ENCODE data around the gene KRT33B.

Gene KRT33B

DNA sequence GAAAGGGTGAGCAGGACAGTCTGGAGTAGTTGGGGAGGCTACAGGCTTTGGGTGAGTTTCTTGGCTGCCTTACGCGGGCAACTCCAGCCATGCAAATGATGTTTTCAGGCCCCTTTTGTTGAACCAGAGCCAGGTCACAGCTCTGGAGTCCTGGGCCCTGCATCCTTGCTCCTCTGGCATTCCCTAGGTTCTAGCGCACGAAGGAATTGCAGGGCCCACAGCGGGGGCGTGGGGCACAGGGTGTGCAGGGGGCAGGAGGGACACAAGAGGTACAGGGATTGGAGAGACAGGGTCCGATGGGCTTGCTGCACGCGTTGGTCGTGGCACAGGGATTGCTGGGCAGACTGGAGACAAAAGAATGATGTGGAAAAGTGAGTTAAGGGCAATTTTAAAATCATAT lies 24.2 kb upstream of the KRT33B start:
- ChIA-PET CTCF (no interaction called here), POLR2A (no interaction called here)
- Histone ChIP-seq H3K9me3 (ENCODE audit: control extremely low read depth in 1 of 5, control insufficient read depth in 4 of 5, insufficient read depth in 2 of 5, low read depth in 1 of 5, low read length in 4 of 5) (no peaks in the 10 kb centered on the region), H3K27me3 (replicated peaks in 2 of 5; ENCODE audit: control insufficient read depth in 4 of 5, insufficient read depth in 5 of 5, low read length in 4 of 5) (peaks cover 0 to 12% (median 2%) of the 10 kb centered on the region in 5 experiments), H3K36me3 (ENCODE audit: control insufficient read depth in 4 of 4, insufficient read depth in 4 of 4, low read length in 3 of 4) (no peaks in the 10 kb centered on the region), H3K4me1 (ENCODE audit: control extremely low read depth in 1 of 4, control insufficient read depth in 4 of 4, insufficient read depth in 4 of 4, low read length in 3 of 4) (no peaks in the 10 kb centered on the region), H3K4me3 (ENCODE audit: control insufficient read depth in 1 of 7, extremely low read depth in 1 of 7, insufficient read depth in 4 of 7, low read depth in 2 of 7, low read length in 6 of 7) (no peak overlapping the region), H3K27ac (ENCODE audit: insufficient read depth in 1 of 2, low read depth in 1 of 2, low read length in 2 of 2, poor library complexity in 1 of 2, severe bottlenecking in 2 of 2) (no peak overlapping the region)
- DNase-seq: no peak
- WGBS (ENCODE audit: insufficient coverage): 88% methylated on average over 9 of the region's 10 CpGs

DNA sequence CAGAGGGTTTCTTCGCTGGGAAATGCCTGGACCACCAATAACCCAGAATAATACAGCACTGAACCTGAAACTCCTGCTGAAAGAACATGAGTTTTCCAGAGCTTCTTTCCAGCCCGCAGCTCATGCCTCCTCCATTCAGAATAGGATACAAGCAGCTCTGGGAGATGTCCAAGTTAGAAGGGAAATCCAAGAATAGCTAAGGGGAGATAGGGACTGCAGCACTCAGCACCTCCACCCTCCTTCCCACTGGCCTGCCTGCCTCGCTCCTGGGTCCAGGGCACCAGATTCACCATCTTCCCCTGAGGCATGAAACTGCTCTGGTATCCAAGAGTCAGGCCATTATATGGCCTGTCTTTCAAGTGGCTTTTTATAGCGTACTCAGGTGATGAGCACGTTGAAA lies 23.7 kb upstream of the KRT33B start:
- 93% methylated on average over 3 of the region's 5 CpGs for WGBS (ENCODE audit: insufficient coverage)
- Histone ChIP-seq H3K9me3 (ENCODE audit: control extremely low read depth in 1 of 5, control insufficient read depth in 4 of 5, insufficient read depth in 2 of 5, low read depth in 1 of 5, low read length in 4 of 5) (no peaks in the 10 kb centered on the region), H3K4me1 (ENCODE audit: control extremely low read depth in 1 of 4, control insufficient read depth in 4 of 4, insufficient read depth in 4 of 4, low read length in 3 of 4) (no peaks in the 10 kb centered on the region), H3K27ac (ENCODE audit: insufficient read depth in 1 of 2, low read depth in 1 of 2, low read length in 2 of 2, poor library complexity in 1 of 2, severe bottlenecking in 2 of 2) (no peak overlapping the region), H3K36me3 (ENCODE audit: control insufficient read depth in 4 of 4, insufficient read depth in 4 of 4, low read length in 3 of 4) (no peaks in the 10 kb centered on the region), H3K27me3 (replicated peaks in 2 of 5; ENCODE audit: control insufficient read depth in 4 of 5, insufficient read depth in 5 of 5, low read length in 4 of 5) (peaks cover 0 to 12% (median 2%) of the 10 kb centered on the region in 5 experiments), H3K4me3 (ENCODE audit: control insufficient read depth in 1 of 7, extremely low read depth in 1 of 7, insufficient read depth in 4 of 7, low read depth in 2 of 7, low read length in 6 of 7) (no peak overlapping the region)
- DNase-seq: no peak
- POLR2A ChIA-PET: no interaction called here
- CTCF ChIA-PET: no interaction called here

DNA sequence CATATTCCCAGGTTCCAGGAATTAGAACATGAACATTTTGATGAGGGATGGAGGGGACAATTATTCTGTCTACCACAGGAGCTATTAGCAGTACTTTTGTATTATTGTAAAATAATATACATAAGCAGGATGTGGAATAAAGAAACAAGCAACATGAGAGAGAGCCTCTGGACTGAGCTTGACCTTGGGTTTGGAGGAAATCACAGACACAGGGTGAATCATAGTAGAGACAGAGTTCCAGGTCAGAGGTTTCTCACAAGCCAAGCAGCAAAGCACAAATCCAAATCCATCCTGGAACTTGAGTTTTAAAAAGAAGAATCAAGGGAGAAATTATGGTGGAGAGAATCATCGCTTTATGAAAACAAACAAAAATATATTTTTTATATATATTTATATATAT lies 22.7 kb upstream of the KRT33B start:
- H3K27me3 ChIP-seq (replicated peaks in 2 of 5; ENCODE audit: control insufficient read depth in 4 of 5, insufficient read depth in 5 of 5, low read length in 4 of 5): peaks cover 0 to 12% (median 0%) of the 10 kb centered on the region in 5 experiments
- H3K27ac ChIP-seq (ENCODE audit: insufficient read depth in 1 of 2, low read depth in 1 of 2, low read length in 2 of 2, poor library complexity in 1 of 2, severe bottlenecking in 2 of 2): no peak overlapping the region
- no peaks in the 10 kb centered on the region for H3K36me3 ChIP-seq (ENCODE audit: control insufficient read depth in 4 of 4, insufficient read depth in 4 of 4, low read length in 3 of 4)
- H3K4me3 ChIP-seq (ENCODE audit: control insufficient read depth in 1 of 7, extremely low read depth in 1 of 7, insufficient read depth in 4 of 7, low read depth in 2 of 7, low read length in 6 of 7): no peak overlapping the region
- DNase-seq: no peak
- no CpG with 5 or more reads among the region's 1 CpG for WGBS (ENCODE audit: insufficient coverage)
- ChIA-PET POLR2A (no interaction called here), CTCF (no interaction called here)
- peaks cover 0 to 6% (median 3%) of the 10 kb centered on the region in 5 experiments for H3K9me3 ChIP-seq (ENCODE audit: control extremely low read depth in 1 of 5, control insufficient read depth in 4 of 5, insufficient read depth in 2 of 5, low read depth in 1 of 5, low read length in 4 of 5)
- no peaks in the 10 kb centered on the region for H3K4me1 ChIP-seq (ENCODE audit: control extremely low read depth in 1 of 4, control insufficient read depth in 4 of 4, insufficient read depth in 4 of 4, low read length in 3 of 4)

DNA sequence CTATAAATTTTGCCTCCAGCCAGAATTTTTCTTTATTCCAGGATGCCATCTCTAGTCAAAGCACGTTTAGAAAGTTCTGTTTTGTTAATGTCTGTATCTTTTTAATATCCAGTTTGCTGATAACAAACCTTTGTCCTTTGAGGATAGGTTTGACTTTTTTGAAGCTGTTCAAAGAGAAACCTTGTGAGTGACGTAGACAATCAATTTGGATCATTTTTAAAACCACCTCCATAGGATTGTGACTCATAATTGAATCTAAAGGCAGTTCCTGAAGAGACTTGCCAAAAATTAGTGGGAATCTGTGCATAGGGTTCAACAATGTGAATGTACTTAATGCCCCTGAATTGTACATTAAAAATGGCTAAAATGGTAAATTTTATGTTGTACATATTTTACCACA lies 21.9 kb upstream of the KRT33B start:
- no peak for DNase-seq
- WGBS (ENCODE audit: insufficient coverage): no CpG with 5 or more reads among the region's 2 CpGs
- Histone ChIP-seq H3K4me1 (ENCODE audit: control extremely low read depth in 1 of 4, control insufficient read depth in 4 of 4, insufficient read depth in 4 of 4, low read length in 3 of 4) (no peaks in the 10 kb centered on the region), H3K27me3 (replicated peaks in 2 of 5; ENCODE audit: control insufficient read depth in 4 of 5, insufficient read depth in 5 of 5, low read length in 4 of 5) (peaks cover 0 to 12% (median 0%) of the 10 kb centered on the region in 5 experiments), H3K4me3 (ENCODE audit: control insufficient read depth in 1 of 7, extremely low read depth in 1 of 7, insufficient read depth in 4 of 7, low read depth in 2 of 7, low read length in 6 of 7) (no peak overlapping the region), H3K9me3 (ENCODE audit: control extremely low read depth in 1 of 5, control insufficient read depth in 4 of 5, insufficient read depth in 2 of 5, low read depth in 1 of 5, low read length in 4 of 5) (peaks cover 0 to 10% (median 3%) of the 10 kb centered on the region in 5 experiments), H3K36me3 (ENCODE audit: control insufficient read depth in 4 of 4, insufficient read depth in 4 of 4, low read length in 3 of 4) (no peaks in the 10 kb centered on the region), H3K27ac (ENCODE audit: insufficient read depth in 1 of 2, low read depth in 1 of 2, low read length in 2 of 2, poor library complexity in 1 of 2, severe bottlenecking in 2 of 2) (no peak overlapping the region)
- ChIA-PET POLR2A (no interaction called here), CTCF (no interaction called here)

DNA sequence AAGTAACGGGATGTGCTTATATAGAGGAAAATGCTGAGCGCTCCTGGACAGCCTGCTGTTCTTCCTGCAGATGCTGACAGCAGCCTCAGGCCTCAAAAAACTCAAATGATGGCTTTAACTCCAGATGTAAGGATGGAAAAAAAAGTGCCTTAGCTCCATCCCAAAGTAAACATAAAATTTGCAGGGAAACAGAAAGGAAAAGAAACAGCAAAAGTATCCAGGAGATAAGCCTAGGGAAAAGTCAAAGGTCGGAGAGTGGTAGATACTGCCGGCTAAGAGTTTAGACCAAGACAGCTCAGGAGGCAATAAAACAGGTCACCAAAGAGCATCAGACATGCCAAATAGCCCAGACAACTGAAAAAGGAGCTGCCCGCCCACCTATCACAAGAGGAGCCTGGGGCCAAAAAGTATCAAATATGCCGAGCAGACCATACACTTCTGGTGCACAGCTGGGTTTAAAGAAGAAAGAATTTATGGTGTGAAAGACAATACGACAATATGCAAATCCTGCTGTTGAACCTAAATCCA lies 20.9 kb upstream of the KRT33B start:
- Histone ChIP-seq H3K4me1 (ENCODE audit: control extremely low read depth in 1 of 4, control insufficient read depth in 4 of 4, insufficient read depth in 4 of 4, low read length in 3 of 4) (no peaks in the 10 kb centered on the region), H3K4me3 (ENCODE audit: control insufficient read depth in 1 of 7, extremely low read depth in 1 of 7, insufficient read depth in 4 of 7, low read depth in 2 of 7, low read length in 6 of 7) (no peak overlapping the region), H3K36me3 (ENCODE audit: control insufficient read depth in 4 of 4, insufficient read depth in 4 of 4, low read length in 3 of 4) (no peaks in the 10 kb centered on the region), H3K9me3 (ENCODE audit: control extremely low read depth in 1 of 5, control insufficient read depth in 4 of 5, insufficient read depth in 2 of 5, low read depth in 1 of 5, low read length in 4 of 5) (peaks cover 0 to 16% (median 3%) of the 10 kb centered on the region in 5 experiments), H3K27me3 (replicated peaks in 2 of 5; ENCODE audit: control insufficient read depth in 4 of 5, insufficient read depth in 5 of 5, low read length in 4 of 5) (peaks cover 0 to 9% (median 0%) of the 10 kb centered on the region in 5 experiments), H3K27ac (ENCODE audit: insufficient read depth in 1 of 2, low read depth in 1 of 2, low read length in 2 of 2, poor library complexity in 1 of 2, severe bottlenecking in 2 of 2) (no peak overlapping the region)
- ChIA-PET POLR2A (no interaction called here), CTCF (no interaction called here)
- DNase-seq: no peak
- WGBS (ENCODE audit: insufficient coverage): 69% methylated on average over 5 of the region's 7 CpGs

DNA sequence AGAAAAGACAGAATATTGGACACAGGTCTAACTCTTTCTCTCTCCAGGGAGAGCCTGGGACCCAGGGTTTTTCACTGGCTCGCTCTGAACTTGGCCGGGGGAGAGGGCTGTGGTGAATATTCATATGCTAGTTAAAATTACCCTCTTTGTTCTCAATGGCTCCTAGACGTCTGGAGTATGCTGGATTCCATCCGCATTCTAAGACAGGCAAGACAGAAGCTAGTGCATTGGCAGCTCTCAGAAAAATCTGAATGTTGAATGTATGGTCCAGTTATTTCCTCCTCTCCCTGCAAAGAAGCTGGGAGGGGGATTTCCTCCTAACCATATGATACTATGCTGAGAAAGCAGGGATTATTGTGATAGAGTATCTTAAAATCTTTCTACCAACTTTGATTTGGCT lies 18.1 kb upstream of the KRT33B start:
- Histone ChIP-seq H3K27ac (ENCODE audit: insufficient read depth in 1 of 2, low read depth in 1 of 2, low read length in 2 of 2, poor library complexity in 1 of 2, severe bottlenecking in 2 of 2) (no peak overlapping the region), H3K27me3 (replicated peaks in 2 of 5; ENCODE audit: control insufficient read depth in 4 of 5, insufficient read depth in 5 of 5, low read length in 4 of 5) (peaks cover 0 to 9% (median 2%) of the 10 kb centered on the region in 5 experiments), H3K4me1 (ENCODE audit: control extremely low read depth in 1 of 4, control insufficient read depth in 4 of 4, insufficient read depth in 4 of 4, low read length in 3 of 4) (no peaks in the 10 kb centered on the region), H3K9me3 (ENCODE audit: control extremely low read depth in 1 of 5, control insufficient read depth in 4 of 5, insufficient read depth in 2 of 5, low read depth in 1 of 5, low read length in 4 of 5) (peaks cover 0 to 16% (median 3%) of the 10 kb centered on the region in 5 experiments), H3K36me3 (ENCODE audit: control insufficient read depth in 4 of 4, insufficient read depth in 4 of 4, low read length in 3 of 4) (no peaks in the 10 kb centered on the region), H3K4me3 (ENCODE audit: control insufficient read depth in 1 of 7, extremely low read depth in 1 of 7, insufficient read depth in 4 of 7, low read depth in 2 of 7, low read length in 6 of 7) (no peak overlapping the region)
- ChIA-PET CTCF (no interaction called here), POLR2A (interaction anchor here (0.6 kb wide), 1 partner anchor 47 kb away, joined by 3 read pairs; no protein-coding TSS in a partner anchor)
- no peak for DNase-seq
- no CpG with 5 or more reads among the region's 4 CpGs for WGBS (ENCODE audit: insufficient coverage)

DNA sequence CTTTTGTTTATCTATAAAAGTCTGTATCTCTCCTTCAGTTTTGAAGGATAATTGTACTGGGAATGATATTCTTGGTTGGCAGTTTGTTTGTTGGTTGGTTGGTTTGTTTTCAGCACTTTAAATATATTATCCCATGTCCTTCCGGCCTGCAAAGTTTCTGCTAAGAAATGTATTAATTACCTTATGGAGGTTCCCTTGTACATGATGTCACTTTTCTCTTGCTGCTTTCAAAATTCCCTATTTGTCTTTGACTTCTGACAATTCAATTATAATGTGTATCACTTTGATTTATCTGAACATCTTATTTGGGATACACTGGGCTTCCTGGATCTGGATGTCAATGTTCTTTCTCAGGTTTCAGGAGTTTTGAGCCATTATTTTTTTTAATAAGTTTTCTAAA lies 16.6 kb upstream of the KRT33B start:
- POLR2A ChIA-PET: no interaction called here
- CTCF ChIA-PET: no interaction called here
- Histone ChIP-seq H3K36me3 (ENCODE audit: control insufficient read depth in 4 of 4, insufficient read depth in 4 of 4, low read length in 3 of 4) (no peaks in the 10 kb centered on the region), H3K9me3 (ENCODE audit: control extremely low read depth in 1 of 5, control insufficient read depth in 4 of 5, insufficient read depth in 2 of 5, low read depth in 1 of 5, low read length in 4 of 5) (peaks cover 0 to 16% (median 3%) of the 10 kb centered on the region in 5 experiments), H3K4me3 (ENCODE audit: control insufficient read depth in 1 of 7, extremely low read depth in 1 of 7, insufficient read depth in 4 of 7, low read depth in 2 of 7, low read length in 6 of 7) (no peak overlapping the region), H3K27ac (ENCODE audit: insufficient read depth in 1 of 2, low read depth in 1 of 2, low read length in 2 of 2, poor library complexity in 1 of 2, severe bottlenecking in 2 of 2) (no peak overlapping the region), H3K4me1 (ENCODE audit: control extremely low read depth in 1 of 4, control insufficient read depth in 4 of 4, insufficient read depth in 4 of 4, low read length in 3 of 4) (no peaks in the 10 kb centered on the region), H3K27me3 (replicated peaks in 2 of 5; ENCODE audit: control insufficient read depth in 4 of 5, insufficient read depth in 5 of 5, low read length in 4 of 5) (peaks cover 0 to 4% (median 2%) of the 10 kb centered on the region in 5 experiments)
- no CpG with 5 or more reads among the region's 1 CpG for WGBS (ENCODE audit: insufficient coverage)
- DNase-seq: no peak
